HL-60/S4 (cell line): ENCODE results near the gene TUG1.

Experiments used
- in situ Hi-C: fragments of 300-500 bp; cut with MboI; formaldehyde crosslinking; loops from 2 replicates; pipeline ENCODE4 v1.14.3; 2022; ENCODE audit warnings: low sequenced_read_pairs

Gene TUG1

GRCh38 chr22:30968924-30969531 is at the start of gene TUG1:
TSS of gene TUG1 (plus strand) at chr22:30969265.
- in situ Hi-C loops, result no loop called here

GRCh38 chr22:30919973-30920372 is 49.1 kb upstream of the TUG1 start:
- in situ Hi-C loops, result no loop called here

GRCh38 chr22:30920407-30920806 is 48.7 kb upstream of the TUG1 start:
- in situ Hi-C loops, result no loop called here

GRCh38 chr22:30921108-30921507 is 48.0 kb upstream of the TUG1 start:
- in situ Hi-C loops, result no loop called here

GRCh38 chr22:30922151-30922611 is 46.9 kb upstream of the TUG1 start:
- in situ Hi-C loops, result no loop called here

GRCh38 chr22:30923168-30923900 is 45.7 kb upstream of the TUG1 start:
- in situ Hi-C loops, result no loop called here

GRCh38 chr22:30925667-30926066 is 43.4 kb upstream of the TUG1 start:
- in situ Hi-C loops, result no loop called here

- in situ Hi-C loops, result no loop called here
These were observed 42.4 kb upstream of the TUG1 start for GRCh38 chr22:30926706-30927105.

GRCh38 chr22:30927806-30928205 is 41.3 kb upstream of the TUG1 start:
- in situ Hi-C loops, result no loop called here

- in situ Hi-C loops, result no loop called here
These were observed 40.7 kb upstream of the TUG1 start for GRCh38 chr22:30928401-30928800.

- in situ Hi-C loops, result no loop called here
These were observed 38.8 kb upstream of the TUG1 start for GRCh38 chr22:30930228-30930627.

GRCh38 chr22:30931541-30932300 is 37.3 kb upstream of the TUG1 start:
- in situ Hi-C loops, result no loop called here

GRCh38 chr22:30932661-30933060 is 36.4 kb upstream of the TUG1 start:
- in situ Hi-C loops, result no loop called here

GRCh38 chr22:30933457-30933856 is 35.6 kb upstream of the TUG1 start:
- in situ Hi-C loops, result no loop called here

- in situ Hi-C loops, result no loop called here
These were observed 35.0 kb upstream of the TUG1 start for GRCh38 chr22:30934053-30934452.

- in situ Hi-C loops, result no loop called here
These were observed 28.2 kb upstream of the TUG1 start for GRCh38 chr22:30940685-30941362.

- in situ Hi-C loops, result no loop called here
These were observed 27.7 kb upstream of the TUG1 start for GRCh38 chr22:30941363-30941740.

GRCh38 chr22:30943368-30943767 is 25.7 kb upstream of the TUG1 start:
- in situ Hi-C loops, result no loop called here

- in situ Hi-C loops, result no loop called here
These were observed 24.1 kb upstream of the TUG1 start for GRCh38 chr22:30944986-30945385.

GRCh38 chr22:30945653-30946052 is 23.4 kb upstream of the TUG1 start:
- in situ Hi-C loops, result no loop called here

GRCh38 chr22:30946354-30946753 is 22.7 kb upstream of the TUG1 start:
- in situ Hi-C loops, result no loop called here
